SJCRH30 (cell line): ENCODE data around the gene CPT2. TPM values are rescaled to one million over a fixed set of nuclear protein-coding genes. Genes with fewer than 3 reads are reported as not detected.

Experiments
- DNase-seq, 2 experiments: peaks; one replicate each; pipeline ENCODE4 v3.0.0-alpha.2; 2015 to 2020
- H3K27ac ChIP-seq: fragments of 250-450 bp; sonication (Bioruptor Pico); 2 replicates; pipeline ENCODE4 v1.5.1; 2020; ENCODE audit warnings: mild to moderate bottlenecking, moderate library complexity
- H3K27me3 ChIP-seq: fragments of 250-450 bp; sonication (Bioruptor Pico); 2 replicates; pipeline ENCODE4 v1.5.1; 2020; ENCODE audit warnings: mild to moderate bottlenecking, moderate library complexity
- H3K36me3 ChIP-seq: fragments of 250-450 bp; sonication (Bioruptor Pico); 2 replicates; pipeline ENCODE4 v1.5.1; 2020; ENCODE audit warnings: mild to moderate bottlenecking, moderate library complexity
- H3K4me1 ChIP-seq: fragments of 250-450 bp; sonication (Bioruptor Pico); 2 replicates; pipeline ENCODE4 v1.5.1; 2020; ENCODE audit warnings: mild to moderate bottlenecking, moderate library complexity
- H3K4me3 ChIP-seq: fragments of 250-450 bp; sonication (Bioruptor Pico); 2 replicates; pipeline ENCODE4 v1.5.1; 2020; ENCODE audit warnings: mild to moderate bottlenecking, moderate library complexity
- H3K9me3 ChIP-seq: fragments of 250-450 bp; sonication (Bioruptor Pico); replicated peaks from 2 replicates; pipeline ENCODE4 v1.5.1; 2020; ENCODE audit warnings: mild to moderate bottlenecking, moderate library complexity
- total RNA-seq: library from RNA; depleted of rRNA; stranded (reverse); fragments of >200 nt; shearing (Covaris generic); gene quantifications from 2 replicates; pipeline ENCODE4 v1.2.3, GENCODE V29; 2014; rRNA removed

The CPT2 gene
- total RNA-seq, 1 experiment from 2014 or later, result 20.0 TPM

DNA sequence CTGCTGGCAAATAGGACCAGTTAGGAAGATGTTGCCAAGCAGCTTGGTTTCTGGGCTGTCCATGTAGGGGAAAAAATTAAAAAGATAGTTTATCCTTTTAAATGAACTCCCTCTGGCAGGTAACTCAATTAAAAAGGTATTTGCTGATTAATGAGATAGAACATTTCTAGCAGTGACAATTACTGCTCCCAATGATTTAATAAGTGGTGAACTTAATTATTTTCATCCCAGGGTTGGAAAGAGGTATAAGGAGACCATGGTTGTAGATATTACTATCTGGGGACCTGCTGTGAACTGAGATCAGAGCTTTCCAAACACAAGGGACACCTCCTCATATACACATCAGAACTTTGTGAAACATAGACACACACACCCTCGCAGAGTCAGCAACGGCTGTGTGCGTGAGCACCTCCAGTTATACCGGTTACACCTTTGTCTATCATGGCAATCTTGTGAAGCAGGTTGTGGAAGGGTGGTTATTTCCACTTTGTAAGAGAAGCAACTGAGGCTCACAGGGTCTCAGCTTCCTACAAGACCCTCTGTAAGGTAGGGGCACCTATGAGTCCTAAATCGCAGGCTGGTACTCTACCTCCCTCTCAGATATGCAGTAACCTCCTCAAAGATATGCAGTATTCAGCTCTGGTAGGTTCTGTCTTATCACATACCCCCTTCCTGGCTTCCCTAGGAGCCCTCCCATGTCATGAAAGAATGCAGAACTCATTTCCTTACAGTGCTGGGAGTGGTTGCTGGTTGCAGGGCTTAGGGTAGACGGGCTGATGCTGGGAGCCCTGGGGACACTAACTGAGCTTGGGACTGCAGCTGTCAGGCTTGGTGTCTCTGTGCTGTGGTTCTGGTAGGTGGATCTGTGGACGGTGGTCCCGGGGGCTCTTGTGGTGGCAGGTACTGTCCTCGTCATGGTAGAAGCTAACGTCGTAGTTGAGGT is 60.2 kb downstream of the CPT2 start:
- no peak for DNase-seq
- no peaks in the 10 kb centered on the region for H3K9me3 ChIP-seq
- no peak overlapping the region for H3K4me3 ChIP-seq
- H3K4me1 ChIP-seq, result no peaks in the 10 kb centered on the region
- no peaks in the 10 kb centered on the region for H3K27me3 ChIP-seq
- peaks cover 13% of the 10 kb centered on the region; the same call in 1 of the 2 replicates for H3K36me3 ChIP-seq
- no peak overlapping the region for H3K27ac ChIP-seq

DNA sequence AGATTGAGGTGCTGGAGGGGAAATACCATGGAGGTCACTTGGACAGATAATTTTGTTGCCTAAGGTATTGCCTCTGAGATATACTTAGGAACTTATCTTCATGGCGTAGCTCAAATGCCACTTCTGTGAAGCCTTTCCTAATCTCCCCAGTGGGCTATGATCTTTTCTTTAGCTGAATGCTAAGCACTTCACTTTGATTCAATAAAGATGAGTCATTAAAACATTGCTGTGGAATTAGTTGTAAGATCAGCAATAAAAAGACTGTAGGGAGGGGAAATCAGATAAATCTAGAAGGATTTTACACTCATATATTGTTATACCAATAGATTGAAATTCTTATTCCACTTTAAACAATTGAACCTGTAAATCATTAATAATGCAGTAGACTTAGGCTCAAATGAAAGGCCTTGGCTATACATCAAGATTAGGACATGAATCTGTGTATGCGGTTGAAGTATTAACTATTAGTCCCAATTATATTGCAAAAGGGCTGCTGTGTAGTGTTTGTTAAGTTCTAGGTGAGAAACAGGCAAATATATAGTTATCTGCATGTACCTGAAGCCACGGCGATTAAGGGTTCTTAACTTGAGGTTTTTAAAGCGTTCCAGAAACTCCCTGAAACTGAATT is 60.9 kb downstream of the CPT2 start:
- Histone ChIP-seq H3K27ac (no peak overlapping the region), H3K4me1 (no peaks in the 10 kb centered on the region), H3K4me3 (no peak overlapping the region), H3K9me3 (no peaks in the 10 kb centered on the region), H3K27me3 (no peaks in the 10 kb centered on the region), H3K36me3 (peaks cover 14% of the 10 kb centered on the region; the same call in 1 of the 2 replicates)
- DNase-seq, result no peak

DNA sequence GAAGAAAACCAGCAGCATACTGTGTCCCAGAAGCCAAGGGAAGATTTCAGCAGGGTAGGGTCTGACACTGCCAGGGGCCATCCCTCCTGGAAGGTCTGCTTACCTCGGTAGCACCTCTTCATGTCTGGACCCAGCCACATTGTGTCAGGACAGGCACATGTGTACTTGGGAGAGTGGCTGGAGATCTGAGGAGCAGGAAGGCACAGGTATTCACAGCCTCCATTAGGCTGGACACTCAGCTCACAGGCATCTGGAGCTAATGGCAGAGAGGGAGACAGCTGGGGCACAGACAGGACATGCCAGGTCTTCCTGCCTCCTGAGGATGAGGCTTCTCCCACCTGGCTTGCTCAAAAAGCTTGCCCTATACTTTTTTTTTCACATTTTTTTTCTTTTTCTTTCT is 61.6 kb downstream of the CPT2 start:
- Histone ChIP-seq H3K27me3 (no peaks in the 10 kb centered on the region), H3K36me3 (peaks cover 14% of the 10 kb centered on the region; the same call in 1 of the 2 replicates), H3K27ac (no peak overlapping the region), H3K4me1 (no peaks in the 10 kb centered on the region), H3K9me3 (no peaks in the 10 kb centered on the region), H3K4me3 (no peak overlapping the region)
- no peak for DNase-seq

DNA sequence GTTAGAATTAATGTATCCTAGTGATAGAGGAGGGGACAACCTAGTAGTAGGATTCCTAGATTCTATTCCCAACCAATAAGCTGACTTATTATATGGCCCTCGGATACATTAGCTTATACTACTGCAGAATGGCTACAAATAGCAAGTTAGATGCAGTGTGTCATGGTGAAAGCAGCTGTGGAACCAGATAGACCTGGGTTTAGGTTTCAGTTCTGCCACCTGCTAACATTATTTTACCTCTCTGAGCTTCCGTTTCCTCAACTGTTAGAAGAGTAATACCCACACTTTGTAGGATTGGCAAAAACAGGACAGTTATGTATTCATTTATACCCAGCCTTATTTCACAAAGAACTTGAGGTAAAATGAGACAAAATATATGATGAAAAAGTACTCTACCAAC is 63.3 kb downstream of the CPT2 start:
- no peaks in the 10 kb centered on the region for H3K4me1 ChIP-seq
- no peak for DNase-seq
- H3K27ac ChIP-seq, result no peak overlapping the region
- no peak overlapping the region for H3K4me3 ChIP-seq
- H3K36me3 ChIP-seq, result peaks cover 21% of the 10 kb centered on the region; the same call in 1 of the 2 replicates
- H3K9me3 ChIP-seq, result no peaks in the 10 kb centered on the region
- no peaks in the 10 kb centered on the region for H3K27me3 ChIP-seq

DNA sequence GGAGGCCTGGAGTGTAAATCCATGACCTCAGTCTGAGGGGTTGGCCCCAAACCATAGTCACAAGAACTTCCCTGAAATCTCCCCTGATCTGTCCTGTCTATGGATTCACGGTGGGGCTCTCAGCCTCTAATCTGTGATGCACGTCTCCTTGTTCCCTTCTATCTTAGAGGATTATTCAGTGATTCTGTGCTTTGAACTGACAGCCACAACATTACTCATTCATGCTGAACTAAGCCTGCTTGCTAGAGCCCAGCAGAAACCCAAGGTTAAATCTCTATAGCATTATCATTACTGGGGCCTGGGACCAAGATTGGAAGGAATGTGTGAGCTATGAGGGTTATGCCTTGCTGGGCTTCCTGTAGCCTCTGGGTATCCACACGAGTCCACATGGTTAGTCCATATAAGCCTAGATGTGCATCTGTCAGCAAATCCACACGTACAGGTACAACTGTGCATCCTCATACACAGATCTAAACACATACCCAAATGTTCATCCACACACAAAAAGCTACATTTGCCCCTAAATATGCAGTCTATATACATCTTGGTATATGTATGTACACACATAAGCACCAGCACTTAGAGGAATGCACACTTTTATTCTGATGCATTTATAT is 64.1 kb downstream of the CPT2 start:
- peaks cover 21% of the 10 kb centered on the region; the same call in 1 of the 2 replicates for H3K36me3 ChIP-seq
- no peak for DNase-seq
- H3K4me1 ChIP-seq, result no peaks in the 10 kb centered on the region
- no peak overlapping the region for H3K27ac ChIP-seq
- no peaks in the 10 kb centered on the region for H3K9me3 ChIP-seq
- no peak overlapping the region for H3K4me3 ChIP-seq
- H3K27me3 ChIP-seq, result no peaks in the 10 kb centered on the region

DNA sequence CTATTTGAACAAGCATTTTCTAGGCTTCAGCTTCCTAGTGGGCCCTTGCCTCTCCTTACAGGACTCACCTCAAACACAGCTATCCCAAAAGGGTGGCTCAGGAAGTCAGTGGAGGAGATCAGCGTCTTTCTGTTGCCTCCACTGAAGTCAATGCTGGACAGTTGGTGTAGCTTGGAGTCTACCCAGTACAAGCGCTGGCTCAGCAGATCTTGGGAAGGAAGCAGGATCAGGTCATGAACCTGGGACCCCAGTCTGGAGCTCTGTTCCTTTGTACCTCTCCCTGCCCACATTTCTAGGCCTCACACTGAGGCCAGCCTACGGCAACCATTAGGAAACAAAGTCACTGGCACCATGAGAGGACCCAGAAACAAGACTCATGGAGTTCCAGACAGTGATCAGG is 65.4 kb downstream of the CPT2 start:
- Histone ChIP-seq H3K4me3 (no peak overlapping the region), H3K36me3 (peaks cover 21% of the 10 kb centered on the region; the same call in 1 of the 2 replicates), H3K27ac (no peak overlapping the region), H3K4me1 (no peaks in the 10 kb centered on the region), H3K27me3 (no peaks in the 10 kb centered on the region), H3K9me3 (no peaks in the 10 kb centered on the region)
- DNase-seq, result no peak

Other genes with a start within 250 kb of the CPT2 start
- 0.41 and 0.42 TPM in 2 replicates for gene PODN, start 134.6 kb upstream of the CPT2 start, total RNA-seq
- gene SLC1A7, start 54.2 kb upstream of the CPT2 start, total RNA-seq, result 0.04 TPM in 1 of 2 replicates, not detected in the other
- 58.7 and 65.5 TPM in 2 replicates for gene CZIB, start 23.8 kb downstream of the CPT2 start, total RNA-seq
- 119 and 121 TPM in 2 replicates for gene MAGOH, start 41.7 kb downstream of the CPT2 start, total RNA-seq
- gene LRP8, start 131.2 kb downstream of the CPT2 start, total RNA-seq, result 17.9 and 21.4 TPM in 2 replicates